HG03103 (cell line): ENCODE measurements around the gene HTR4.
A peak's percentile ranks its signal among the peaks of the same experiment; 100 is the strongest.
"Not testable (repeated sequence)": the region's sequence is repeated elsewhere in the genome, so short reads cannot be mapped to it uniquely, and the experiment has no call there.

Source experiments
- ATAC-seq: cut with Tn5 transposase; IDR thresholded peaks from one replicate; pipeline ENCODE4 v1.9.1; 2021; ENCODE audit warnings: low read depth; ENCODE audit not compliant: unreplicated experiment

Gene HTR4

DNA sequence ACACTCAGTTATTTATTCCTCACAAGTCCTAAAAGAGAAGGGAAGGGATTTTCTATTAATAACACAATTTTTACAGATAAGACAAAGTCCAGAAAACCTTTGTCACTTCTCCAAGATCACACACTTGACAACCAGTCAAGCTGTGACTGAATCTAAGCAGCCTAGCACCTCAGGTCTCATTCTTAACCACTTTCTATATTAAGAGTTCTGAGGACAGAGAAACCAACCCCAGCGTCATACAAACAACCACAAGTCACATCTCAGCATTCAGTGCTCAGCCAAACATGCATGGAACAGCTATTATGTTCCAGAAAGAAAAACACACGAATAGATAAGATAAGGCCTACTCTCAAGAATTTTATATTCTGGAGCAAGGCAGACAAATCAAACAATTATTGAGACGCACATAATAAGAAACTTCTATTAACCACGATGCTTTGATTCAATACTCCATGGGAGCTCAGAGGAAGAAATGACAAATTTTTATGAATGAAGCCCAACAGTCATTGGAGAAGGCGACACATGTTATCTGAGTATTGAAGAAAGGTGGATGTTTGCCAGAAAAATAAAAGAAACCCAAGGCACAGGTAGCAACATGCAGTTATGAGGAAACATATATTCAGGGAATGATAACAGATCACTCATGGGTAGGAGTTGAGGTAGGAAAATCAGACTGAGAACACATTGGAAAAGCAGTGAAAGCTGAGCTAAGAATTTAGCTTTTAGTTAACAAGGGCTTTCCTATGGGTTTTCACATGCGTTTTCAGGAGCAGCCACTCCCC is 113.1 kb downstream of the HTR4 start:
- no peak for ATAC-seq

DNA sequence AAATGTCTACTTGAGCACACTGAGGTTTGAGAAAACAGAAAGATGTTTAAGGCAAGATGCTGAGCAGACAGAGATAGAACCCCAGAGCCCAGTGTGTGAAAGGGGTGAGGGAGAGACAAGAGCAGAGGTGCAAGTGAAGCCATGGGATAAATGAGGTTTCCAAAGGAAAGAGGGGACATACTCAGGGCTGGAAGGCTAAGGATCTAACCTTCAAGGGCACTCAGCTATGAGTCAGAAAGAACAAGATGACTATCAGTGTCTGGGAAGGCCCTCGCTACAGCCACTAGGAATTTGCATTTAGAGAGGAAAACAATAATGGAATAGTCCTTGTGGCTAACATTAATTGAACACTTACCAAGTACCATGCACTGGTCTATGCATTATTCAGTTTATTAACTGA is 113.7 kb downstream of the HTR4 start:
- ATAC-seq: no peak

DNA sequence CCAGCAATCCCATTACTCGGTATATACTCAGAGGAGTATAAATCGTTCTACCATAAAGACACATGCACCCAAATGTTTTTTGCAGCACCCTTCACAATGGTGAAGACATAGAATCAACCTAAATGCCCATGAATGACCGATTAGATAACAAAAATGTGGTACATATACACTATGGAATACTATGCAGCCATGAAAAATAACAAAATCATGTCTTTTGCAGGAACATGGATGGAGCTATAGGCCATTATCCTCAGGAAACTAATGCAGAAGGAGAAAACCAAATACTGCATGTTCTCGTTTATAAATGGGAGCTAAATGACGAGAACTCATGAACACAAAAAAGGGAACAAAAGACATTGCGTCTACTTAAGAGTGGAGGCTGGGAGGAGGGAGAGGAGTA is 114.5 kb downstream of the HTR4 start:
- ATAC-seq: no peak

DNA sequence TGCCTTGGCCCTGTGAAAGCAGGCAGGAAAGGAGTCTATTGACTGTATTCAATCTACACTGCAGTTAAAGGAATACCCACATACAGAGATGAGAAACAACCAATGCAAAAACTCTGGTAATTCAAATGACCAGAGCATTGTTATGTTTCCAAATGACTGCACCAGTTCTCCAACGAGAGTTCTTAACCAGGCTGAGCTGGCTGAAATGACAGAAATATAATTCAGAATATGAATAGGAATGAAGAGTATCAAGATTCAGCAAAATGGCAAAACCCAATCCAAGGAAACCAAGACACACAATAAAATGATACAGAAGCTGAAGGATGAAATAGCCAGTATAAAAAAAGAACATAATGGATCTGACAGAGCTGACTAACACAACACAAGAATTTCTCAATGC is 119.1 kb downstream of the HTR4 start:
- no peak for ATAC-seq

DNA sequence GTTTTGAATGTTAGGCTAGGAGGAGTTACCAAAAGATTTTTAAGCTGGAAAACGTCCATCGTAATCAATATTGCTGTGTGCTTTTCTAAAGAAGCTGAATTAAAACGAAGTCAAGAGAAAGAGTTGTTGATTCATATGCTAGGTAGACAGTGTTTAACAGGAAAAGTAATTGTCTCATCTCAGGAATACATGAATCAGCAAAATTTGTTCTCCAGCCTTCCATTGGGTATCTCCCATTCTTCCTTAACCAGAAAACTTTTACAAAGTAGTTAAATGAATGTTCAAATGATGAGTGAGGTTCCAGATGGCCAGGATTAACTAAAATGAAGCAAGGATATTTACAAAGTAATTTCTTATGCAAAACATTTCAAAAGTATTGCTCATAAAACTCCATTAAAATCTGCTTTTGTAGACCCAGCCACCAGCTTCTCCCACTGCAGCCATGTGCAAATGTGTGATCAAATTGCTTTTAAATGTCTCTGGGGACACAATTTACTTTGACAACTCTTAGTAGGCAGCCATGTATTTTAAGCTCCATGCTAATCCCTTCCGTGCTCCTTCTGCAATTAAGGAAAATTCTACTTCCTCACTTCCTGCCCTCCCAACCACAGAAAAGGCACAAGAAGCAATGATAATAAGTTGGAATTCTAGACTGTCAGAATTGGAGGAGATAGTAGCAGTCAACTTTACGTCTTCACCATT is 121.2 kb downstream of the HTR4 start:
- ATAC-seq: no peak

DNA sequence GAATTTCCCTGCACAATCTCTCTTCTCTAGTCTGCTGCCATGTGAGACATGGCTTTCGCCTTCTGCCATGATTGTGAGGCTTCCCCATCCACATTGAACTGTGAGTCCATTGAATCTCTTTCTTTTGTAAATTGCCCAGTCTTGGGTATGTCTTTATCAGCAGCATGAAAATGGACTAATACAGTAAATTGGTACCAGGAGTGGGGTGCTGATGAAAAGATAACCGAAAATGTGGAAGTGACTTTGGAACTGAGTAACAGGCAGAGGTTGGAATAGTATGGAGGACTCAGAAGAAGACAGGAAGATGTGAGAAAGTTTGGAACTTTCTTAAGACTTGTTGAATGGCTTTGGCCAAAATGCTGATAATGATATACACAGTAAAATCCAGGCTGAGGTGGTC is 124.9 kb downstream of the HTR4 start:
- not testable (repeated sequence) for ATAC-seq

DNA sequence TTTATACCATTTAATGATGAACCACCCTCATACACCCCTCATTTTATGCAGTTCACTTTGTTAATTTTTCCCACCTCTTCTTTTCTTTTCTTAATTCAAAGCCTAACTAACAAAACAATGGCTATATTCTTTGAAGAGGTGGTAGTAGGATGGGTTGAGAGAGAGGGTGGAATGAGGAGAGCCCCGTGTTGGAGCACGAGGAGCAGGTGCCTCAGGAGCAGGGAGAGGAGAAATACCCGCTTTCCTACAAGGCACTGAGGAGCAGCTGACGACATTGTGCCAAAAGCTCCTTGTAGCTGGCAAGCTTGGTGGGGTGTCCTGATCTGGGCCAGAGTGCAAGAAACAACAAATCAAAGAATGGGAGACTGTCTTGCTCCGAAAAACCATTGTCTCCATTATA is 129.6 kb downstream of the HTR4 start:
- ATAC-seq: no peak

DNA sequence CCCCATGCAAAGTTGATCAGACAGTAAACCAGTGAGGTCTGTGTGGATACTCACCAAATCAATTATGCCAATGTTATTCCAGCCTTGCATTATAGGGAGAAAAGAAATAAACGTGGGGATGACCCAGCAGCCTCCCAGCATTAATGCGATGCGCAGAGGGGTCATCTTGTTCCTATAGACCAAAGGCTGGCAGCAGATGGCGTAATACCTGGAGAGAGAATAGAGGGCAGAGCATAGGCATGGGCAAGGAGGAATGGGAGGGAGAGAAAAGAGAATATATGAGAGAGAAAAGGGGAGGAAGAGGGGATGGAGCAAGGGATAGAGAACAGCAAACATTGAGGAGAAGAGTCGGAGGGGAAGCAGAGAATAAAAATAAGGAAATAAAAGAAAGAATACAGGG is 131.2 kb downstream of the HTR4 start:
- ATAC-seq: no peak

DNA sequence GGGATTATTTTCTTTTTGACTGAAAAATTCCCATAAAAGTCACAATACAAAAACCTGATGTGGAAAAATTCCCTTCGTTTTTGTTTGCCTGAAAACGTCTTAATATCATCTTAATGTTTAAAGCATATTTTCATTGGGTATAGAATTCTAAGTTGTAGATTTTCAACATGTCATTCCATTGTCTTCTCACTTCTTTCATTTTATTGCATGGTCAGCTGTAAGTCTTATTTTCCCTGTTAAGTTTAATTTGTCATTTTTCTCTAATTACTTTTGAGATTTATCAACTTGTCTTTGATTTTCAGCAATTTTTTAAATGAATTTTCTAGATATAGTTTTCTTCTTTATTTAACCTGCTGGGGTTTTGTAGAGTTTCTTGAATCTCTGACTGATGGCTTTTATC is 138.9 kb downstream of the HTR4 start:
- no peak for ATAC-seq

DNA sequence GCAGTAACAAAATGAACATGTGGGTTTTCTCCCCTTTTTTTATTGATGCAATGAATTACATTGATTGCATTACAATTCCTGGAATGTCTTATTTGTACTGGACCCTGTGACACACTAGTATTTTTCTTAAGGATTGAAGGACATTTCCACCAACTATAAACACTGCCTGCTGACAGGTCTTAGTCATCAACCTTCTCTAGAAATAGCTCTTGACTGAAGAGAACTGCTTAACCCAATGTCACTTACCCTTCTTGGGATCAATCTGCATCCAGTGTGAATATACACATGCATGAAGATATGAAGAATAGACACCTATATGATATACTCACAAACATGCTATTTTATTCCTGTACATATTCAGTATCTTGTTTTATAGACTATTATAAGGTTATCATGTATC is 140.0 kb downstream of the HTR4 start:
- no peak for ATAC-seq

DNA sequence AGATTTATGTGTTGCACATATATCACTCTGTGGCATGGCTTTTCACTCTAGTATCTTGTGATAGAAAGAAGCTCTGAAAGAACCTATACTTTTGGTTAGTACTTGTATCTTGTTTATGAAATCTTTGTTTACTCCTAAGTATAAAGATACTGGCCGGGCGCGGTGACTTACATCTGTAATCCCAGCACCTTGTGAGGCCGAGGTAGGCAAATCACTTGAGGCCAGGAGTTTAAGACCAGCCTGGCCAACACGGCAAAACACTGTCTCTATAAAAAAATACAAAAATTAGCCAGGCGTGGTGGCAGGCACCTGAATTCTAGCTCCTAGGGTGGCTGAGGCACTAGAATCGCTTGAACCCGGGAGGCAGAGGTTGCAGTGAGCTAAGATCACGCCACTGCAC is 141.8 kb downstream of the HTR4 start:
- no peak for ATAC-seq

DNA sequence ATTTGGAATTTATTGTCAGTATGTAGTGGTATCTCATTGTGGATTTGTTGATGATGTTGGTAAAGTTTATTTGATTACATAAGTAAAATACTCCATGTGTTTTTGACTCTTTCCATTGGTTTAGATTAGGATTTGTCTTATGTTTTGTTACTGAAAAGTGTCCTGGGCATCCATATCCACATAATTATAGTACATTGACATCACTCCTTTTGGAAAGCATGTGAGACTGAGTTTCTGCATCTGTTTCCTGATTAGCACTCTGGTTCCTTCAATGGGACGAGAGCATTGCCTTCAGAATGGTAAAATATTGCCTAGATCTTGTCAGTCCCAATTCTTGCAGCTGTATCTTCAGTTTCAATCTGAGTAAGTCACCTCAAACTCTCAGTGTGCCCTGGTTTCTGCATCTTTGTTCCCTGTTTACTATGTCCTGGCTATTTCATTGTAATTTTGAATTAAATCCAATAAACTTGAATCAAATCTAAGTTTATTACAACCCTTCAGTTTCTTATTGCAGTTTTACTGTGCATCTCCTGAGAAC is 142.4 kb downstream of the HTR4 start:
- ATAC-seq: peak; percentile 90

DNA sequence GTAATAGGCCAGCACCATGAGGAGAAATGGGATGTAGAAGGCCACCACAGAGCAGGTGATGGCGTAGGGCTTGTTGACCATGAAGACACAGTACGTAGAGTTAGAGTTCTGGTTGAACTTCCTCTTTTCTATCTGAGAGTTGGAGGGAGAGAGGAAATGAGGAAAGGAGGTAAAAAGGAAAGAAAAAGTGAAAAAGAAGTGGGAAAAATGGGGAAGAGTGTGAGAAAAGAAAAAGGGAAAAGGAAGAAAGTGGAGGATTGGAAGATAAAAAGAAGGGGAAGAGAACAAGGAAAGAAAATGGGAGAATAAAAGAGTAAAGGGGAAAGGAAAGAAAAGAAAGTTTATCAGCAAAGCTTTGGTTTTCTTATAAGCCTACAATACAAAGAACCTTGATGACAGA is 144.4 kb downstream of the HTR4 start:
- ATAC-seq: no peak

DNA sequence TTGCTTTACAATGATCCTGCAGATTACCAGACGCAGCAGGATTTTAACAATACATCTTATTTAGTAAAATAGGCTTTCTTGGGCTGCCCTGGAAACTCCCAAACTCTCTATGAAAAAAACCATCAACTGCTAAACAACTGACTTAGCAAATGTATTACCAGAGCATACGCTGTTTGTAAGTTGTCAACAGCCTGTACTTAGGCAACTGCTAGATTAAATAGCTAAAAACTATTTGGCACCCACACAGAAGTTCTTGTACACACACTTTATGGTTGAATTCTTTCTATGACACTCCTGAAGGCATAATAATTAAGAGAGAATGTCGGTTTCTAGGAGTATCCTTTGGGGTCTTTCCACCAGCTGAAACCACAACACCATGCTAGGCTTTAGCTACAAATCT is 146.7 kb downstream of the HTR4 start:
- no peak for ATAC-seq

DNA sequence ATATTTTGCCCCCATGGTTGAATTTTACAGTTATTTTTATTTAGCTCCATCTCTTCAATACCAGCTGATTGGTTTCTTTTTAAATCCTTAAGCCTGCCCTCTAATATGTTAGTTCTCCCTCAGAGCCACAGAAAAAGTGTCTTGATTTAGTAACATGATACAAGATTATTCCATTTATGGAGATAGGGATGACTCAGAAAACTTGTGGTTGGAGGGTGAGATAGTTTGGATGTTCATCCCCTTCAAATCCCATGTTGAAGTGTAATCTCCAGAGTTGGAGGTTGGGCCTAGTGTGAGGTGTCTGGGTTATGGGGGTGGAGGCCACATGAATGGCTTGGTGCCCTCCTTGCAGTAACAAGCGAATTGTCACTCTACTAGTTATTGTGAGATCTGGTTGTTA is 154.9 kb downstream of the HTR4 start:
- no peak for ATAC-seq

DNA sequence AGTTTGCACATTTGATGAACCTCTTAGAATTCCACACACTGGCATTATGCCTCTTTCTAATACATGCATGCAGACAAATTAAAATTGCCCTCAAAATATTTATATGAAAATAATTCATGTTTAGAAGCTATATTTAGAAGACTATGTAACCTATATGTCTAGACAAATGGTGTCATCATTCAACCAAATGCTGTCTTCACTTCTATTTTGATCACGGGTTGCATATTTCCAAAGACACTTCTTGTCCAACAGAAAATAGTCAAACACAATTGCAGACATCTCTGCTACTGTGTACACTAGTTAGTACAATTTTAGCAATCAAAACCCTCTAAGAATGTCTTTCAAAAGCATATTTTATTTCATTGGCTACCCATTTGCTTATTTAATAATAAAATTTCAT is 156.6 kb downstream of the HTR4 start:
- ATAC-seq: no peak

DNA sequence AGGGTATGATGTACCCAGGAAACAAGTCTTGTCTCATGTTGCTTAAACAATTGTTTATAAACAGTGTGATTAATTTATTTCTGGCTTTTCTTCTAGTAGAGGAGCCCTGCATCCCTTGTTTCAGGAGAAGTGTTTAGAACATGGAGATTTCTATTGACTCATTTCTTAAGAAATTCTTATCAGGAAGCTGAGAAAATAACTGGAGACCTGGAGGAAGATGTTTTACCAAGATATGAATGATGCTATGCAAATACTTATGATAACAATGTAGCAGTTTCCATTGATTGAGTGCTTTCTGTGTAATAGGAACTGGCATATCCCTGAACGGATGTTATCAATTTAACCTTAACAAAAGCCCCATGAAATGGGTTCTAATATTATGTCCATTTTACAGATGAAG is 162.0 kb downstream of the HTR4 start:
- ATAC-seq: no peak

DNA sequence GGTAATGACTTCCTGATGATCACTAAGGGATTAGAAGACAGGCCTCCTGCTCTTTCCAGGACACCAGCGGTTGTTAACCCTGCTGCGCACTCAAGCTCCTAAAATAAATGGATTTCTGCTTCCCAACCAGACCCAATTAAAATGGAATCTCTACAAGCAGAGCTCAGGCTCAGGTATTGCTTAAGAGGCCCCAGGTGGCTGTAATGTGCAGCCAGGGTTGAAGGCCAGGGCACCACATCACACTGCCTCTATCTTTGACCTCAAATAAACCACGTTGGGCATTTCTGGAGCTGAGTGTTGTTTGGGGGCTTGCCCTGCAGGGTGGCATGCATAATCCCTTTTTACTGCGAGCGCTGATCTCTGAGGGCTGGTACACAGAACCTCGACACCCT is 162.5 kb downstream of the HTR4 start:
- no peak for ATAC-seq

DNA sequence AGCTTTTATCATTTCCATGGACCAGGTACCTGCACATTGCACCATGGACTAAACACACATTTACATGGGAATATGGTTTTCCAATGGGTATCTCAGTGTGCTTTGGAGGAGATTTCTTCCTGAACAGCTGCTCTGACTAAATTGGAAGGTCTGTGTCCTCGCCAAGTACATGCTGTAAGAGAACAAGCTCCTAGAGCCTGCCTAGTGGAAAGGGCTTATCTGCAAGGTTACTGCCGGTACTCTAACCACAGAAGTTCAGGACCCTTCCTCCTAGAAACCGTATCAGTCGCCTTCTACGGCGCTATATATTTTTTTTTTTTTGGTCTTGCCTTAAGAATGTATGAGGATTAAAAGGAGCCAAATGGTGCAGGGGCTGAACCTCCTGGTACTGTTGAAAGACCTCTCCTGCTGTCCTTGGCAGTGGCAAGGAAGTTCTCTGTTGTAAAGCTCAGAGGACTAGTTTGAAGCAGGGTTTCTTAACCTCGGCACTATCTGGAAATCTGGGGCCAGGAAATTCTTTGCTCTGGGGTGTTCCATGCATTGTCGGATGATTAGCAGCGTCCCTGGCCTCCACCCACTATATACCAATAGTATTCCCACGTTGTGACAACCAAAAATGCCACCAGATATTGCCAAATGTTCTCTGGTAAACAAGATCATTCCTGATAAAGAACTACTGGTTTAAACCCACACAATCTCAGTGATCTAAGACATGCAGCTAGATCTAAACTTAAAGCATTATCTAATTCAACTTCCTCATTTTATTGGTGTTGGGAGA is 163.1 kb downstream of the HTR4 start:
- ATAC-seq: no peak

DNA sequence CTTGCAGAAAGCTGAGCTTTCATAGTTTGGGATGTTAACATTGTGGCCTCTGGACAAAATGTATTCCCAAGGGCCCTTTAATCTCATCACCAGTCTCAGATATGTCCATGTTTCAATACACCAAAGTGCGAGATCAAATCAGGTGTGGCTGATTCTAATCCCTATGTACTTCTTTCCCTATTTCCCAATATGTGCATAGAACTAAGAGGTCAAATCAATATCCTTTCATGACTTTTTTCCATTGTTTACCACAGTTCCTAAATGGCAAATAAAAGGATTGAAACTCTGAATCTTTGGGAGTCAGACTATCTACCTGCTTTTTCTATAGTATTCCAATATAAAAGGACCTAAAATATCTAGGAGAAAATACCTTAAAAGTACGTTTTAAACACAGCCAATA is 165.6 kb downstream of the HTR4 start:
- ATAC-seq: no peak

DNA sequence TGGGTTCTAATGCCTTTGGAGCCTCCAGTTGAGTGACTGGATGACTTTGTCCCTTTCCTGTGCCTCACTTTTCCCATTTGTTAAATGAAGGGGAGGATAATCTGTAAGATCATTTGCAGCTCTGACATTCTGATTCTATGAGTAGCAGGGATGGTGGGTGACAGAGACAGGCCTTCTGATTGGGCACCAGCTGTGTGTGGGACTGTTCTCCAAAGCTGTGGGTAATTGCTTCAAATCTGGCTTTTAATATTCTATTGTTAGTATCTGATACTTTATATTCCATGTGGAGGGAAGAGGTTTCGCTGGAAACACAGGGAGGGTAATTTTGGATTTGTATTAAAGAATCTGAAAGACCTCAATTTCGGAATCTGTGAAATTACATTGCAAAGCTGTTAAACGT is 167.9 kb downstream of the HTR4 start:
- no peak for ATAC-seq
